RPMI7951 (cell line): ENCODE results near the gene MRPS6. TPM values are rescaled to one million over a fixed set of nuclear protein-coding genes. Genes with fewer than 3 reads are reported as not detected.

Experiments used
- DNase-seq: peaks from one replicate; pipeline ENCODE4 v3.0.0-alpha.2; 2012; ENCODE audit warnings: low read depth
- total RNA-seq: library from RNA; depleted of rRNA; stranded (reverse); fragments of >200 nt; shearing (Covaris generic); gene quantifications from 2 replicates; pipeline ENCODE4 v1.2.3, GENCODE V29; 2014

The MRPS6 gene
- total RNA-seq, 1 experiment from 2014 or later = 21.1 TPM

GRCh38 chr21:34132926-34133325 lies 59.5 kb downstream of the MRPS6 start:
- DNase-seq = no peak

GRCh38 chr21:34133392-34133791 lies 60.0 kb downstream of the MRPS6 start:
- DNase-seq = no peak

GRCh38 chr21:34133802-34134201 lies 60.4 kb downstream of the MRPS6 start:
- DNase-seq = no peak

- DNase-seq = peak; percentile 65
Observed at GRCh38 chr21:34135330-34135729, 62.0 kb downstream of the MRPS6 start.

- DNase-seq = no peak
Observed at GRCh38 chr21:34141373-34141772, 68.0 kb downstream of the MRPS6 start.

- no peak for DNase-seq
Observed at GRCh38 chr21:34143685-34144182, 70.4 kb downstream of the MRPS6 start.

GRCh38 chr21:34144224-34144623 lies 70.8 kb downstream of the MRPS6 start:
- DNase-seq = no peak

GRCh38 chr21:34147792-34148418 lies 74.5 kb downstream of the MRPS6 start:
- DNase-seq = no peak

GRCh38 chr21:34148419-34148804 lies 75.0 kb downstream of the MRPS6 start:
- no peak for DNase-seq

- no peak for DNase-seq
Observed at GRCh38 chr21:34148826-34149558, 75.6 kb downstream of the MRPS6 start.

- no peak for DNase-seq
Observed at GRCh38 chr21:34152500-34152899, 79.1 kb downstream of the MRPS6 start.

- no peak for DNase-seq
Observed at GRCh38 chr21:34154878-34155277, 81.5 kb downstream of the MRPS6 start.

- no peak for DNase-seq
Observed at GRCh38 chr21:34156957-34157356, 83.6 kb downstream of the MRPS6 start.

GRCh38 chr21:34157521-34157920 lies 84.1 kb downstream of the MRPS6 start:
- no peak for DNase-seq

- DNase-seq = no peak
Observed at GRCh38 chr21:34158866-34159835, 85.8 kb downstream of the MRPS6 start.

- peak; percentile 13 for DNase-seq
Observed at GRCh38 chr21:34166468-34166867, 93.1 kb downstream of the MRPS6 start.

GRCh38 chr21:34170886-34171285 lies 97.5 kb downstream of the MRPS6 start:
- no peak for DNase-seq

GRCh38 chr21:34174470-34174869 lies 101.1 kb downstream of the MRPS6 start:
- DNase-seq = no peak

- DNase-seq = no peak
Observed at GRCh38 chr21:34176448-34176847, 103.1 kb downstream of the MRPS6 start.

- no peak for DNase-seq
Observed at GRCh38 chr21:34177919-34178567, 104.7 kb downstream of the MRPS6 start.

GRCh38 chr21:34179204-34179935 lies 106.0 kb downstream of the MRPS6 start:
- DNase-seq = no peak
